ENCODE results near the gene PCDHA12.

DNA sequence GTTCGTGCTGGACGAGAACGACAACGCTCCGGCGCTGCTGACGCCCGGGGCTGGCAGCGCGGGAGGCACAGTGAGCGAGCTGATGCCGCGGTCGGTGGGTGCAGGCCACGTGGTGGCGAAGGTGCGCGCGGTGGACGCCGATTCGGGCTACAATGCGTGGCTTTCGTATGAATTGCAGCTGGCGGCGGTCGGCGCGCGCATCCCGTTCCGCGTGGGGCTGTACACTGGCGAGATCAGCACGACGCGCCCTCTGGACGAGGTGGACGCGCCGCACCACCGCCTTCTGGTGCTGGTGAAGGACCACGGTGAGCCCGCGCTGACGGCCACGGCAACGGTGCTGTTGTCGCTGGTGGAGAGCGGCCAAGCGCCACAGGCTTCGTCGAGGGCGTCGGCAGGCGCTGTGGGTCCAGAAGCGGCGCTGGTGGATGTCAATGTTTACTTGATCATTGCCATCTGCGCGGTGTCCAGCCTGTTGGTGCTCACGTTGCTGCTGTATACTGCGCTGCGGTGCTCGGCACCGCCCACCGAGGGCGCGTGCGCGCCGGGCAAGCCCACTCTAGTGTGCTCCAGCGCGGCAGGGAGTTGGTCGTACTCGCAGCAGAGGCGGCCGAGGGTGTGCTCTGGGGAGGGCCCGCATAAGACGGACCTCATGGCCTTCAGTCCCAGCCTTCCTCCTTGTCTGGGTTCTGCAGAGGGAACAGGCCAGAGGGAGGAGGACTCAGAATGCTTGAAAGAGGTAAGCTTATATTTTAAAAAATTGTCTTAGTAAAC, 9.0 kb downstream of the PCDHA12 start:
- no peak for TF ChIP-seq POLR2A (IDR thresholded peaks at IDR 0.05)
- TF ChIP-seq, protein P1, sequence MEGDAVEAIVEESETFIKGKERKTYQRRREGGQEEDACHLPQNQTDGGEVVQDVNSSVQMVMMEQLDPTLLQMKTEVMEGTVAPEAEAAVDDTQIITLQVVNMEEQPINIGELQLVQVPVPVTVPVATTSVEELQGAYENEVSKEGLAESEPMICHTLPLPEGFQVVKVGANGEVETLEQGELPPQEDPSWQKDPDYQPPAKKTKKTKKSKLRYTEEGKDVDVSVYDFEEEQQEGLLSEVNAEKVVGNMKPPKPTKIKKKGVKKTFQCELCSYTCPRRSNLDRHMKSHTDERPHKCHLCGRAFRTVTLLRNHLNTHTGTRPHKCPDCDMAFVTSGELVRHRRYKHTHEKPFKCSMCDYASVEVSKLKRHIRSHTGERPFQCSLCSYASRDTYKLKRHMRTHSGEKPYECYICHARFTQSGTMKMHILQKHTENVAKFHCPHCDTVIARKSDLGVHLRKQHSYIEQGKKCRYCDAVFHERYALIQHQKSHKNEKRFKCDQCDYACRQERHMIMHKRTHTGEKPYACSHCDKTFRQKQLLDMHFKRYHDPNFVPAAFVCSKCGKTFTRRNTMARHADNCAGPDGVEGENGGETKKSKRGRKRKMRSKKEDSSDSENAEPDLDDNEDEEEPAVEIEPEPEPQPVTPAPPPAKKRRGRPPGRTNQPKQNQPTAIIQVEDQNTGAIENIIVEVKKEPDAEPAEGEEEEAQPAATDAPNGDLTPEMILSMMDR (IDR thresholded peaks at IDR 0.05), result no peak
